ENCODE data around the gene ZNF277. TPM values are rescaled to one million over a fixed set of nuclear protein-coding genes. Genes with fewer than 3 reads are reported as not detected.

The ZNF277 gene
- total and polyA plus RNA-seq, 10 of the 15 experiments (the other 5 are each of a cell fraction or from before 2014, with no cell fraction given) = 10.6 to 33.9 (median 22.0) TPM

- FAIRE-seq = no peak
- Histone ChIP-seq H3K4me1 (ENCODE audit: control insufficient read depth, insufficient read depth, low read length) (no peaks in the 10 kb centered on the region), H3K4me2 (ENCODE audit: control insufficient read depth, insufficient read depth) (no peak overlapping the region), H3K27ac (ENCODE audit: control insufficient read depth, insufficient read depth) (no peak overlapping the region), H3K4me3 (no peak overlapping the region), H3K36me3 (ENCODE audit: control insufficient read depth in 2 of 2, insufficient read depth in 2 of 2, low read length in 1 of 2) (no peaks in the 10 kb centered on the region), H3K9me3 (replicated peaks; ENCODE audit: control insufficient read depth, insufficient read depth, low read length) (no peaks in the 10 kb centered on the region), H3K79me2 (ENCODE audit: control insufficient read depth, insufficient read depth, low read length) (no peaks in the 10 kb centered on the region), H3K9ac (ENCODE audit: control insufficient read depth, insufficient read depth, low read length) (no peak overlapping the region), H3K27me3 (replicated peaks in 1 of 2; ENCODE audit: control insufficient read depth in 2 of 2, insufficient read depth in 2 of 2, low read length in 1 of 2) (peaks cover 0 to 3% of the 10 kb centered on the region in 2 experiments; a peak in 1 of 4 replicates), H2AFZ (ENCODE audit: control insufficient read depth, low read depth, low read length) (no peak overlapping the region), H4K20me1 (ENCODE audit: control insufficient read depth, insufficient read depth) (no peaks in the 10 kb centered on the region)
- ChIA-PET SMC1A (ENCODE audit: uncharacterized antibody, unreplicated experiment) (no interaction called here), CTCF (no interaction called here), RAD21 (ENCODE audit: unreplicated experiment) (no interaction called here), POLR2A (no interaction called here)
- 57% methylated on average over 8 of the region's 8 CpGs for WGBS (ENCODE audit: insufficient coverage, insufficient replicate concordance, low lambda C conversion rate, missing lambda C conversion rate)
- ATAC-seq = no peak
- in situ Hi-C loops (cut with MboI) = no loop called here
- TF ChIP-seq HCFC1 (IDR thresholded peaks at IDR 0.05; ENCODE audit: low read length) (no peak), MEF2B (IDR thresholded peaks at IDR 0.05; ENCODE audit: partially characterized antibody, poor library complexity, severe bottlenecking) (no peak), TARDBP (IDR thresholded peaks at IDR 0.05; ENCODE audit: borderline replicate concordance) (no peak), TCF3 (IDR thresholded peaks at IDR 0.05; ENCODE audit: borderline replicate concordance, insufficient read depth, low read depth, low read length) (no peak), SREBF1 (IDR thresholded peaks at IDR 0.05; ENCODE audit: low read length) (no peak)
- DNase-seq (ENCODE audit: low read depth, low spot score) = no peak
- BruUV-seq (replicated peaks) = no TSS peak
- intact Hi-C loops (cut with micrococcal nuclease; ENCODE audit: unreplicated experiment) = no loop called here
Observed at GRCh38 chr7:112362731-112363131, 156.2 kb downstream of the ZNF277 start.

DNA sequence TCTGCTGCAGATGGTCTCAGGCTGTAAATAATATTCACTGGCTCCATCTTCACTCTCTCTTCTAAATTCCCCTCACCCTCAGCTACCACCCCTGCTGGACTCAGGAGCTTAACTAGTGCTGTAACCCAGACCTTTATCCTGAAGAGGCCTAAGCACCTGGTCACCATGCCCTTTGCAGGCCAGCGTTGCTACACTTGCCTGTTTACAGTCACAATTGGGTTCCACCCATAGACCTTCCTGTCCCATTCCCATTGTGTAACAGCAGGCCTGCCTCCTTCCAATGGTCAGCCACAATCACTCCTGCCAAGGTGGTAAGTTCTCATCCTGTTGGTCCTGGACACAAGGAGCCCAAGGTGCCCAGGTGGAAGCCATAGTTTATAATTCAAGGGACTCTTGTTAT, 157.9 kb downstream of the ZNF277 start:
- H2AFZ ChIP-seq (ENCODE audit: control insufficient read depth, low read depth, low read length) = no peak overlapping the region
- in situ Hi-C loops (cut with MboI) = no loop called here
- TF ChIP-seq CHD4 (IDR thresholded peaks at IDR 0.05) = no peak
- TF ChIP-seq NR2C2 (IDR thresholded peaks at IDR 0.05; ENCODE audit: borderline replicate concordance, control insufficient read depth, insufficient read length, low read depth) = no peak
- TF ChIP-seq JUND (IDR thresholded peaks at IDR 0.05; ENCODE audit: low read depth, low read length) = no peak
- TF ChIP-seq, protein P1, sequence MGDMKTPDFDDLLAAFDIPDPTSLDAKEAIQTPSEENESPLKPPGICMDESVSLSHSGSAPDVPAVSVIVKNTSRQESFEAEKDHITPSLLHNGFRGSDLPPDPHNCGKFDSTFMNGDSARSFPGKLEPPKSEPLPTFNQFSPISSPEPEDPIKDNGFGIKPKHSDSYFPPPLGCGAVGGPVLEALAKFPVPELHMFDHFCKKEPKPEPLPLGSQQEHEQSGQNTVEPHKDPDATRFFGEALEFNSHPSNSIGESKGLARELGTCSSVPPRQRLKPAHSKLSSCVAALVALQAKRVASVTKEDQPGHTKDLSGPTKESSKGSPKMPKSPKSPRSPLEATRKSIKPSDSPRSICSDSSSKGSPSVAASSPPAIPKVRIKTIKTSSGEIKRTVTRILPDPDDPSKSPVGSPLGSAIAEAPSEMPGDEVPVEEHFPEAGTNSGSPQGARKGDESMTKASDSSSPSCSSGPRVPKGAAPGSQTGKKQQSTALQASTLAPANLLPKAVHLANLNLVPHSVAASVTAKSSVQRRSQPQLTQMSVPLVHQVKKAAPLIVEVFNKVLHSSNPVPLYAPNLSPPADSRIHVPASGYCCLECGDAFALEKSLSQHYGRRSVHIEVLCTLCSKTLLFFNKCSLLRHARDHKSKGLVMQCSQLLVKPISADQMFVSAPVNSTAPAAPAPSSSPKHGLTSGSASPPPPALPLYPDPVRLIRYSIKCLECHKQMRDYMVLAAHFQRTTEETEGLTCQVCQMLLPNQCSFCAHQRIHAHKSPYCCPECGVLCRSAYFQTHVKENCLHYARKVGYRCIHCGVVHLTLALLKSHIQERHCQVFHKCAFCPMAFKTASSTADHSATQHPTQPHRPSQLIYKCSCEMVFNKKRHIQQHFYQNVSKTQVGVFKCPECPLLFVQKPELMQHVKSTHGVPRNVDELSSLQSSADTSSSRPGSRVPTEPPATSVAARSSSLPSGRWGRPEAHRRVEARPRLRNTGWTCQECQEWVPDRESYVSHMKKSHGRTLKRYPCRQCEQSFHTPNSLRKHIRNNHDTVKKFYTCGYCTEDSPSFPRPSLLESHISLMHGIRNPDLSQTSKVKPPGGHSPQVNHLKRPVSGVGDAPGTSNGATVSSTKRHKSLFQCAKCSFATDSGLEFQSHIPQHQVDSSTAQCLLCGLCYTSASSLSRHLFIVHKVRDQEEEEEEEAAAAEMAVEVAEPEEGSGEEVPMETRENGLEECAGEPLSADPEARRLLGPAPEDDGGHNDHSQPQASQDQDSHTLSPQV (IDR thresholded peaks at IDR 0.05) = no peak
- TF ChIP-seq WRNIP1 (IDR thresholded peaks at IDR 0.05; ENCODE audit: borderline replicate concordance, low read depth, low read length) = no peak
- TF ChIP-seq TARDBP (IDR thresholded peaks at IDR 0.05; ENCODE audit: borderline replicate concordance) = no peak
- TF ChIP-seq FOS (IDR thresholded peaks at IDR 0.05; ENCODE audit: borderline replicate concordance, extremely low read depth, insufficient read length) = no peak
- no peak for TF ChIP-seq CHD2 (IDR thresholded peaks at IDR 0.05; ENCODE audit: borderline replicate concordance, low read depth, low read length)
- TF ChIP-seq NFYB (IDR thresholded peaks at IDR 0.05; ENCODE audit: insufficient read depth, low read depth, low read length) = no peak
- TF ChIP-seq MYB (IDR thresholded peaks at IDR 0.05; ENCODE audit: borderline replicate concordance, low read depth, low read length) = no peak
- TF ChIP-seq KLF5 (IDR thresholded peaks at IDR 0.05; ENCODE audit: partially characterized antibody) = no peak

More for the DNA sequence above, 157.9 kb downstream of the ZNF277 start:
- H3K4me2 ChIP-seq (ENCODE audit: control insufficient read depth, insufficient read depth) = no peak overlapping the region
- no peak overlapping the region for H3K9ac ChIP-seq (ENCODE audit: control insufficient read depth, insufficient read depth, low read length)
- no peak overlapping the region for H3K27ac ChIP-seq (ENCODE audit: control insufficient read depth, insufficient read depth)
- ATAC-seq (no peak), FAIRE-seq (no peak), DNase-seq (ENCODE audit: low read depth, low spot score) (no peak)
- ChIA-PET RAD21 (ENCODE audit: unreplicated experiment) (no interaction called here), POLR2A (no interaction called here), CTCF (no interaction called here), SMC1A (ENCODE audit: uncharacterized antibody, unreplicated experiment) (no interaction called here)
- H3K27me3 ChIP-seq (replicated peaks in 1 of 2; ENCODE audit: control insufficient read depth in 2 of 2, insufficient read depth in 2 of 2, low read length in 1 of 2) = peaks cover 0 to 3% of the 10 kb centered on the region in 2 experiments; a peak in 1 of 4 replicates
- intact Hi-C loops (cut with micrococcal nuclease; ENCODE audit: unreplicated experiment) = no loop called here
- H3K4me1 ChIP-seq (ENCODE audit: control insufficient read depth, insufficient read depth, low read length) = no peaks in the 10 kb centered on the region
- H3K79me2 ChIP-seq (ENCODE audit: control insufficient read depth, insufficient read depth, low read length) = no peaks in the 10 kb centered on the region
- no peak overlapping the region for H3K4me3 ChIP-seq
- WGBS (ENCODE audit: insufficient coverage, insufficient replicate concordance, low lambda C conversion rate, missing lambda C conversion rate) = 40% methylated on average over 1 of the region's 1 CpG
- BruUV-seq (replicated peaks) = no TSS peak
- no peaks in the 10 kb centered on the region for H3K36me3 ChIP-seq (ENCODE audit: control insufficient read depth in 2 of 2, insufficient read depth in 2 of 2, low read length in 1 of 2)
- H4K20me1 ChIP-seq (ENCODE audit: control insufficient read depth, insufficient read depth) = no peaks in the 10 kb centered on the region
- no peaks in the 10 kb centered on the region for H3K9me3 ChIP-seq (replicated peaks; ENCODE audit: control insufficient read depth, insufficient read depth, low read length)
